GM13976 (cell line): ENCODE measurements around the gene LMF1.

Experiments
- DNase-seq: peaks from one replicate; pipeline ENCODE4 v3.0.0; 2012; ENCODE audit warnings: low spot score
- in situ Hi-C: fragments of 300-500 bp; cut with MboI; formaldehyde crosslinking; loops from one replicate; pipeline ENCODE4 v1.12.0; 2022; ENCODE audit warnings: low sequenced_read_pairs, mixed read lengths, inconsistent platforms; ENCODE audit not compliant: unreplicated experiment
- TF ChIP-seq, protein P1 (sequence below): IDR thresholded peaks from 2 replicates; pipeline ENCODE4 v1.5.1; 2012; ENCODE audit warnings: borderline replicate concordance, mild to moderate bottlenecking; ENCODE audit not compliant: insufficient read depth; ENCODE audit errors: extremely low read depth, missing control alignments, control extremely low read depth

LMF1 gene

DNA sequence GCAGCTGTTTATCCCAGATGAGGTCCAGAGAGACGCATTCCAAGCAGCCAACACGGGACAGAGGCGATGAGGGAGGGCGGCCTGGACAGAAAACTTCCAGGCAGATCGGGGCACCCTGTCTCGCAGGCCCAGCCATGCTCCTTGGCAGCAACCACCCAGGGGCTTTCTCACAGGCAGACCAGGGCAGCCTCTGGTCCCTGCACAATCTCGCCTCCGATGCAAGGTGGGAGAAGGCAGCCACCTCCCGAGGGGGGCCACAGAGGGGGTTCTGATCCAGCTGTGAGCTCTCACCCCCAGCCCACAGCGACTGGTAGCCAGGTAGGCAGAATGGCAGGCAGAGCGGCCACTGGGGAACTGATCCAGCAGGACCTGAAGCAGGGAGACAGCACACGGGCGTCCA lies 48.7 kb downstream of the LMF1 start:
- in situ Hi-C loops, result no loop called here
- TF ChIP-seq, protein P1, sequence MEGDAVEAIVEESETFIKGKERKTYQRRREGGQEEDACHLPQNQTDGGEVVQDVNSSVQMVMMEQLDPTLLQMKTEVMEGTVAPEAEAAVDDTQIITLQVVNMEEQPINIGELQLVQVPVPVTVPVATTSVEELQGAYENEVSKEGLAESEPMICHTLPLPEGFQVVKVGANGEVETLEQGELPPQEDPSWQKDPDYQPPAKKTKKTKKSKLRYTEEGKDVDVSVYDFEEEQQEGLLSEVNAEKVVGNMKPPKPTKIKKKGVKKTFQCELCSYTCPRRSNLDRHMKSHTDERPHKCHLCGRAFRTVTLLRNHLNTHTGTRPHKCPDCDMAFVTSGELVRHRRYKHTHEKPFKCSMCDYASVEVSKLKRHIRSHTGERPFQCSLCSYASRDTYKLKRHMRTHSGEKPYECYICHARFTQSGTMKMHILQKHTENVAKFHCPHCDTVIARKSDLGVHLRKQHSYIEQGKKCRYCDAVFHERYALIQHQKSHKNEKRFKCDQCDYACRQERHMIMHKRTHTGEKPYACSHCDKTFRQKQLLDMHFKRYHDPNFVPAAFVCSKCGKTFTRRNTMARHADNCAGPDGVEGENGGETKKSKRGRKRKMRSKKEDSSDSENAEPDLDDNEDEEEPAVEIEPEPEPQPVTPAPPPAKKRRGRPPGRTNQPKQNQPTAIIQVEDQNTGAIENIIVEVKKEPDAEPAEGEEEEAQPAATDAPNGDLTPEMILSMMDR, result no peak
- no peak for DNase-seq

GRCh38 chr16:921321-921905 lies 49.4 kb downstream of the LMF1 start:
- DNase-seq, result no peak
- in situ Hi-C loops, result no loop called here
- TF ChIP-seq, protein P1, result no peak

DNA sequence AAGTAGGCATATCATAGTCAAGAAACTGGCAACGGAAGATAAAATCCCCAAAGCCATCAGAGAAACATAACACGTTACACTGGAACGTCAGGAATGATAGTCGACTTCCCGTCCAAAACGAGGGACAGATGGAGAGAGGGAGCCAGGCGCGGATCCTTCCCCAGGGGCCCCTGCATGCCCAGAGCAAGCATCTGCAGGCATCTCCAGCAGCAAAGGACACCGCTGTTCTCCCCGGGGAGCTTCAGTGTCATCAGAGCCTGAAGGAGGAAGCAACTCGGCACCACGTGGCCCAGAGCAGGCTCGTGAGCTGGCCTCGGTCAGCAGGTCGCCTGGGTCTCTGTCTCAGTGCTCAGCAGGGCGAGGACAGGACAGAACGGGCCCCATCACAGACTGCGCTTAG lies 50.1 kb downstream of the LMF1 start:
- TF ChIP-seq, protein P1, result no peak
- in situ Hi-C loops, result no loop called here
- DNase-seq, result no peak

GRCh38 chr16:920051-920681 lies 50.6 kb downstream of the LMF1 start:
- TF ChIP-seq, protein P1, result no peak
- no peak for DNase-seq
- in situ Hi-C loops, result no loop called here

DNA sequence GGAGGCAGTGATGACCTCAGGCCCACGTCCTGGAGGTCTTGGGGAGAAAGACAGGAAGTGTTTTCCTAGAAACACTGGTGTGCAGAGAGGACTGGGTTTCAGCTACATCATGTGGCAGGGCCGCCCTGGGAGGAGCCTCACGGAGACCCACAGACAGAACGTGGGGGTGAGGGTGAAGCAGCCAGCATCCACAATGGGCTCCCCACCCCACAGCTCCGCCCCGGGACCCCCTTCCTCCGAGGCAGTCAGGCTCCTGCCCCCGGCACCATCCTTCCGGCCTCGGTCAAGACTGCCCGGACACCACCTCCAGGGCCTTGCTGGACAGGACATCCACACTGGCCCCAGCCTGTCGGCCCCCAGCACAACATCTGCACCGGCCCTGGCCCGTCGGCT lies 51.1 kb downstream of the LMF1 start:
- TF ChIP-seq, protein P1, result no peak
- in situ Hi-C loops, result no loop called here

DNA sequence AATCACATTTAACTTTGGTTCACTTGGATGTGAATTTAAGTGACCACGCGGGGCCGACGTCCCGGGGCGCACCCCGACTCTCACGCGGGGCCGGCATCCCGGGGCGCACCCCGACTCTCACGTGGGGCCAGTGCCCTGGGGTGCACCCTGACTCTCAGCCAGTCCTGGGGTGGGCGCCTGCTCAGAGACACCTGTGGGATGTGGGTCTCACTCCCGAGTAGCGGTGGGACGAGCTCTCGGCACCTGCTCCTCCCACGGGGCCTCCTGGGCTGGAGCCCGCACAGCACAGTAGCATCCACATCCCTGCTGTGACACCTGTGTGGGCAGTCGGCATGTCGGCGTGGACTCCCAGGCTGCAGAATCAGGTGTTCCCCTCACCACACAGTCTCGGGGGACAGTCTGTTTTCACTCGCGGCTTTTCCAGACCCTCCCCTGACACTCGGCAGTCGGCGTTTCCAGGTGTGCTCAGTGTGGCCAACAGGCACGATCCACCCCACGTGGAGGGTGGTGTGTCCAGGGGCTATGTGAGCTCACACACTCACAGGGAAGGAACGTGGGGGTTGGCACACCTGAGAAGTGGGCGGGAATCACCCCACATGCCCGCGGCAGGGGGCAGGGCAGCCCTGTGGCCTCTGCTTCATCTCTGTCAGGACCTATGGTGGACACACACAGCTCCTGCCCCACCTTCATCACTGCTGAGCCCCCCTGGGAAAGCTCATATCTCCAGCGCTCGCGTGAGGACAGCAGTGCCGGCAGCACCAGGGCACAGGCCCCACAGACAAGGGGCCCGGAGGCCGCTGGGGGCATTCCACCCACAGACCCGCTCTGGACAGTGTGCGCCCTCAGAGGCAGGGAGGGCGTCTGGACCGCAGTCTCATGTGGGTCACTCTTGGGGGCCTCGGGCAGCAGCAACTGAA lies 51.8 kb downstream of the LMF1 start:
- in situ Hi-C loops, result no loop called here
- no peak for DNase-seq
- TF ChIP-seq, protein P1, result no peak

More for the DNA sequence above, 51.1 kb downstream of the LMF1 start:
- no peak for DNase-seq
